WI38 (cell line): ENCODE measurements around the gene EMC1.
"Not testable (repeated sequence)": the region's sequence is repeated elsewhere in the genome, so short reads cannot be mapped to it uniquely, and the experiment has no call there.

ENCODE experiments used
- H3K4me3 ChIP-seq: 2 replicates; pipeline ENCODE4 v1.5.1; 2011; ENCODE audit warnings: low read depth, mild to moderate bottlenecking, control low read depth, low read length
- TF ChIP-seq, protein P1 (sequence below): IDR thresholded peaks from 2 replicates; pipeline ENCODE4 v1.5.1; 2012; ENCODE audit warnings: low read depth, mild to moderate bottlenecking, control low read depth, low read length

Gene EMC1

DNA sequence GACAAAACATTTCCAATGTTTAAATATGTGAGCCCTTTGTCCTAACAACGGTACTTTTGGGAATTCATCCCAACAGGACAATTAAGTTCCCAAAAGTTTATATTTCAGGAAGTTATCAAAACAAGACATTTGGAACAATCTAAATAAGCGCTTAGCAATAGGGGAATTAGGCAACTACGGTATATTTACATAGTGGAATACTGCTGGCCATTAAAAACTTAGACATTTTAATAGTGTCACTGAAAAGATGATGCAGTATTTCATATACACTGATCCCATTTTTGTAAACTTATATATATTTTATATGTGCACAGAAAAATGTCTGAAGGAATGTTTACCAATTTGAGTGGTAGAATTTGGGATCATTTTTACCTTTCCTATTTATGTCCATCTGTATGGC is 62.1 kb downstream of the EMC1 start:
- no peak overlapping the region for H3K4me3 ChIP-seq
- TF ChIP-seq, protein P1, sequence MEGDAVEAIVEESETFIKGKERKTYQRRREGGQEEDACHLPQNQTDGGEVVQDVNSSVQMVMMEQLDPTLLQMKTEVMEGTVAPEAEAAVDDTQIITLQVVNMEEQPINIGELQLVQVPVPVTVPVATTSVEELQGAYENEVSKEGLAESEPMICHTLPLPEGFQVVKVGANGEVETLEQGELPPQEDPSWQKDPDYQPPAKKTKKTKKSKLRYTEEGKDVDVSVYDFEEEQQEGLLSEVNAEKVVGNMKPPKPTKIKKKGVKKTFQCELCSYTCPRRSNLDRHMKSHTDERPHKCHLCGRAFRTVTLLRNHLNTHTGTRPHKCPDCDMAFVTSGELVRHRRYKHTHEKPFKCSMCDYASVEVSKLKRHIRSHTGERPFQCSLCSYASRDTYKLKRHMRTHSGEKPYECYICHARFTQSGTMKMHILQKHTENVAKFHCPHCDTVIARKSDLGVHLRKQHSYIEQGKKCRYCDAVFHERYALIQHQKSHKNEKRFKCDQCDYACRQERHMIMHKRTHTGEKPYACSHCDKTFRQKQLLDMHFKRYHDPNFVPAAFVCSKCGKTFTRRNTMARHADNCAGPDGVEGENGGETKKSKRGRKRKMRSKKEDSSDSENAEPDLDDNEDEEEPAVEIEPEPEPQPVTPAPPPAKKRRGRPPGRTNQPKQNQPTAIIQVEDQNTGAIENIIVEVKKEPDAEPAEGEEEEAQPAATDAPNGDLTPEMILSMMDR, result no peak

- TF ChIP-seq, protein P1, result no peak
- H3K4me3 ChIP-seq, result no peak overlapping the region
Measured at GRCh38 chr1:19187852-19188251, 63.5 kb downstream of the EMC1 start.

DNA sequence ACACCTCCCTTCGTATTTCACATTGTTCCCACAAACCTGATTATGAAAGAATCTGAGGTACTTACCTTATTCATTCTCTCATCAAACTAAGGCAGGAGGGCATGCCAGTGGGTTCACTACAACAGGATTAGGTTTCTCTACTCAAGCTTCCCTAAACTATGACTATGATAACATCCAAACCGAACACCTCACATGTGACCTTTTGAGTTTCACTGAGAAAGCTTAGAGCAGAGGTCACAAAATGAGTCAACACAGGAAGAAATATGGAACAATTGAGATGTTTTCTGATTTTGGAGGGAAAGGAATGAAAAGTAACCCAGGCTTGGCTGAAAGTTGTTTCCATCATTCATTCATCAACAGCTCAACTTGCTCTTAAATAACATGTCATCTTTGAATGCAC is 65.3 kb downstream of the EMC1 start:
- no peak overlapping the region for H3K4me3 ChIP-seq
- TF ChIP-seq, protein P1, result no peak

- TF ChIP-seq, protein P1, result no peak
- H3K4me3 ChIP-seq, result no peak overlapping the region
Measured at GRCh38 chr1:19182223-19182622, 69.1 kb downstream of the EMC1 start.

DNA sequence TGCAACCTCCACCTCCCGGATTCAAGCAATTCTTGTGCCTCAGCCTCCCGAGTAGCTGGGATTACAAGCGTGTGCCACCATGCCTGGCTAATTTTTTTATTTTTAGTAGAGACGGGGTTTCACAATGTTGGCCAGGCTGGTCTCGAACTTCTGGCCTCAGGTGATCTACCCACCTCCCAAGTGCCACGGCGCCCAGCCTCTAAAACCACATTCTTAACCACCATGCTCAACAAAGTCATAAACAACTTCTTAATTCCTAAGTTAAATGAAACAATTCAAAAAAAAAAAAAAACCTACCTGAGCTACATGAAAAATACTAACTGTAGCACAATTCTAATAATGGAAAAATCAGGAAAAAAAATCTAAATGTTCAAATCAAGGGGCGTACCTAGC is 71.1 kb downstream of the EMC1 start:
- not testable (repeated sequence) for H3K4me3 ChIP-seq

GRCh38 chr1:19179597-19180264 is 71.6 kb downstream of the EMC1 start:
- no peak overlapping the region for H3K4me3 ChIP-seq
- TF ChIP-seq, protein P1, result no peak

DNA sequence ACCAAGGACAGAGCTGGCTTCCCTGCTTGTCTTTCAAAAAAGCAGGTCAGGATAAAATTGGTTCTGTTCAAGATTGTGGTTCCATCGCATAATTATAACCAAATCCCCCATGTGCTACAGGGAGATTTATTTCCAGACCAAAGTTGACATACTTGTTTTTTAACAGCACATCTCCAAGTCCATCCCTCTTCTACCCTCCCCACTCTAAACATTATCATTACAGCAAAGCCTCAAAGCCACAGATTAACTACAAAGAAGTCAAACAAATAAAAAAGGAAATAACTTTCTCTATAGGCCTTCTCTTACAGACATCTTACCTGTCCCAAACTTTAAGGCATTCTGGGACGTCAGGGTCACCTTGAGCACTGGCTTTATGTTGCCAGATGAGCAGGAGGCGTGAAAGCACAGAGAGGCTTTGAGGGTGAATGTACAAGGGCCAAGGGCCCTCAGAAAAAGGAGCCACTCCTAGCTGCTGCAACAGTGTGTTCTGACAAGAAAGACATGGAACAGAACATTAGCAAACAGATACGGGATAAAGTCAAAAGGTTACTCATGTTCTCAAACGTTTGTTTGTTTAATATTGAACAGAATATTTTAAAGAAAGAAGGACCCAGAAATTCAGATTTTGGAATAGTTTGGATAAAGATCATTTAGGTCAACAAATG is 72.5 kb downstream of the EMC1 start:
- no peak overlapping the region for H3K4me3 ChIP-seq
- TF ChIP-seq, protein P1, result no peak
